ENCODE results near the gene C14orf119.
A peak's percentile ranks its signal among the peaks of the same experiment; 100 is the strongest.

The C14orf119 gene

DNA sequence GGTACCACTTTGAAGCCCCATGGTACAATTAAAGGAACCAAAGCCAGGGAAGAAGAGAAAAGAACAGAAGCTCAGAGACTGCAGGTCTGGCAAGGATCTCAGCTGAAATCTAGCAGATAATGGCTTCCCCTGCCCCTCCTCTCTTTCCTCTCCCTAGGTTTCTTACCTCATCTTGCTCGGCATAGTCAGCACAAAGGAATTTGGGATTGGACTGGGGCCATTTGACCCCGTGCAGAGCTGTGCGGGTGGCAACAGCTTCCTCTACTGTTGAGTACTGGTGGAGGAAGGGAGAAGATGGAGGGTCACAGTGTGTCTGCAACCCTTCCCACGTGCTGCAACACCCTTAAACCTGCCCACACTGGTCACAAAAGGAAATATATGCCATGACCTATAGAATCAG is 33.3 kb upstream of the C14orf119 start:
- DNase-seq, result no peak

DNA sequence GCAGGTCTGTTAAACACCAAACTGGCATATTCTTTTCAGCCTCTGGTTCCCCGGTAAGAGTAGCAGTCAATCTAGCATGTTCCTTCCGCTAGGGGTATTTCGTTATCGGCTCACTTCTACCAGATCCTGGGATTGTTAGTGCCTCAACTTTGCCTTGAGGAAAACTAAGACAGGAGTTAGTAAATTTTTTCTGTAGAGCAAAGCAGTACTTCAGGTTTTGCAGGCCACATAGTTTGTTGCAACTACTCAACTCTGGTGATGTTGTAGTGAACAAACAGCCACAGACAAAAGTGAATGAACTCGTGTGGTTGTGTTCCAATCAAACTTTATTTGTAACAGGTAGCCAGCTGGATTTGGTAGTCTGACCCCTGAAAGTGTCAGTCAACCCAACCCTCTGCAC is 31.7 kb upstream of the C14orf119 start:
- no peak for DNase-seq

DNA sequence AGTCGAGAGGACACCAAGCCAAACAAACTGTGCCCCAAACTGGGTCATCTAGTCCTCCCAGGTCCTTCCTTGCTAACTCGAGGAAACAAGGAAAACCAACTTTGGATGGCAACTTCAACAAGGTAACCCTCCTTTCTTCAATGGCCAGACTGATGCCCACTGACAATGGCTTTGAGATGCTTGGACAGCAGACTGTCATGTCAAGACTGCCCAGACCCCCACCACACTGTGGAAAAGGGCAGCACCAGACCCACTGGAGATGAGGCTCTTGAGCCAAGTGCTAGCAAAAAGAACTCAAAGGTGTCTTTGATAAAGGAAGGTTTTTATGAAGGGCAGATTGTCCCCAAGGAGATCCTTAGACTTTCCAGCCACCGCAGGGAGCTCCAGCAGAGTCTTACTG is 28.9 kb upstream of the C14orf119 start:
- DNase-seq, result no peak

- DNase-seq, result no peak
Observed at GRCh38 chr14:23066855-23067744, 28.2 kb upstream of the C14orf119 start.

DNA sequence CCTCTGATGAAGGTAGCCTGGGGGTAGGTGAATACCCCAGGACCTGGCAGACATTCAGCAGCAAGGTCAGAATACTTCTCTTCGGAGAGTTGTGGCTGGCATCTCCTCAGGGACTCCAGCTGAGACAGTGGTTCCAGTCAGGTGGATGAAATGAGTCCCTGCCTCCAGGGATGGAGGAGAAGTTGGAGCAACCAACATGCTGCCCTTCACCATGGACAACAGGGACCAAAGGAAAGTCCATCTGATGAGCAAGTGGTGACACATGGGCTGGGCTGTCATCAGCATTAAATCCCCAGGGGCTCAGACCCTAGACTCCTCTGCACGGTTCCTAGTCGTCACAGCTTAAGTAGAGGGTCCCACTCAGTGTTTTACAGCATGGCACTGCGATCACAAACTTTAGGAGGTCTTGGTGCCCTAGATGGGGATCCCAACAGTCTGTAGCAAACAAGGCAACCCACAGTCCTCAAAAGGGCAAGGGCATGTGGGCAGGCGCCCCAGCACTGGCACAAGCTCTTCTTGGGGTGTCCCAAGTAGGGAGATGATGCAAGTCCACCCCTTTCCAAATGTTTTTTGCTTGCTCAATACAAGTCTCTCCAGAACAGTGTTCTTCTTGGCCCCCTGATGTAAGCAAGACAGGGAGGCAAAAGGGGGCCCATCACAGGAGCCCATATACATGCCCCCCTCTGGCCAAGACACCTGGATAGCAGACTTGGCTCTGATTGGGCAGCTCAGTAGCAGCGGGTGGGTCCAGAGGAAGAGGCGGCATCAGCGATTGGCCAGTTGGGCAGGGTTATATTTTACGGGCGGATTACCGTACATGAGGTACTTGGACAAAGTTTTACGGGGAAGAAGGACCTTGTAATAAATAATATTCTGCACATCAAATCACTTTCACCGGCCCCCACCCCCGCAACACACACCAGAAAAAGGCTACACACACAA is 27.2 kb upstream of the C14orf119 start:
- no peak for DNase-seq

DNA sequence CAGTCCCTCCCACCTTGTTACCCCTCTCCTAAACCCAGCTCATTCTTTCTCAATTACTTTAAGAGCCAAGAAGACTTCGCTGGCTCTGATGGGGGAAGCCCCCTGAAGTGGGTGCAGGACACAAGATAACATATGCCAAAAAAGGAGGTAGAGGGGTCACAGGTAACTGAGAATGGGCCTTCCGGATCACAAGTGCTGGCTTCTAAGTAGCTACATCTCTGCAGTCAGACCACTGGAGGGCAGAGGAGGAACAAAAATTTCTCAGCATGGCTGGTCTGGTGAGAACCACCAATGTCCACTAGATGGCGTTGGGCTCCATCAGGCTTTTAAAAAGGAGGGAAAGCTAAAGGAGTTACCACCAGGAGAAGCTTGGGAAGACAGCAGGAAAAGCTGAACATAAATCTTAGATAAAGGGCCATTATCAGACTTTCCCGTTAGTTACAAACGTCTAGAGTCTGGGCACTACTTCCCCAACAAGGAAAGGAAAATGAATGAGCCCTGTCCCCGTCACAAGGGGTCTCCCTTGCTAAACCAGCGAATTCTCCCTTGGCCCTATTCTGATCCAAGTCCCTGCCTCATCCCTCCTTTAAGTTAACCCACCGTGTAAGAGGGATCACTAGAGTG is 26.4 kb upstream of the C14orf119 start:
- DNase-seq, result peak; percentile 45

DNA sequence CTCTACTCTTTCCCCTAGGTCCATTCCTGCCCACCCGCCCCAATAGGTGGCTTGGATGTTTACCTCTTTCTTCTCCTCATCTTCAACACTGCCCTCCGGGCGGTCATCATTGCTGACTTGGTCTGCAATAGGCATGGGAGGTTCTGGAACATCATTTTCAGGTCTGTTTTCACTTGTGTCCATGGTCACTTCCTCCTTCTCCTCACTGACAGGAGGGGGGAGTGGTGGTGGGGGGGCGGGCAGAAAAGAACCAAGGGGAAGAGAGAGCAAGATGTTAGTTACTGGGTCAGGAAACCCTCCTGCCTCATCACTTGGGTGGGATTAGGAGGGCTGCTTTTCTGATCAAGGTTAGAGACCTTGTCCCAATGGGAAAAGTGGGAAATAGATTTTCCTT is 25.9 kb upstream of the C14orf119 start:
- no peak for DNase-seq

DNA sequence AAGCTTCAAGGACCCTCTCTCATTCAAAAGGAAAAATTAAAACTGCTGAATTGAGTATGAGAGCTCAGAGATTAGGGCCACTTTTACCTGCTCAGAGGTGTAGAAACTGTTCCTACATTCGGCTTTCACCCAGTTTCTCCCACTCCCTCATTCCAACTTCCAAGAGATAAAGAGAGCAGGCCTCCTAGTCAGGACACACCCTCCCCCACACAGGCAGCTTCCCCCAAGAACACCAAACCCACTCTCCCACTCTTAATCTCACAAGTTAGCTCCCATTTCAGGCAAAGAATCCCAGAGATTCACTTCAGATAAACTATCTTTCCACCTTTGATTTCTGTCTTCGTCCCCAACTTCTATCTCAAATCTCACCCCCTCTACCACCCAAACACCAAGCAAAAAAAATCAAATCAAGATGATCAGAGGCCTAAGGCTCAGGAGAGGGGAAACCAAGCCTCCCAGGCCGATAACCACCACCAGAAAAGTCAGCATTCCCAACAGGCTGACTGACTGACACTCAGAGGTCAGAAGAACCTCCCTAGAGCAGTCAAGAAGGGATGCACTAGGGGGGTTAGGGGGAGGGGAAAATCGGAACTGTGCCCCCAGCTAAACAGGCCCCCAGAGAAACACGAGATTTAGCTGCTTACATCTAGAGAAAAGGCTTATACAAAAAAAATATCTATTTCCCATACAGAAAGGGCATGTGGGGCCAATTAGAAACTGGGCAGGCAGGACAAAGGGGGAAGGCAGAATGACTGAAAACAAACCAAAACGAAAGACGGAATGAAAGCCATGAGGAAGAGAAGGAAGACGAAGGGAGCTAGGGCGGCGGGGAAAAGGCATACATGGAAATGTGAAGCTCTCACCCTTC is 24.8 kb upstream of the C14orf119 start:
- no peak for DNase-seq

DNA sequence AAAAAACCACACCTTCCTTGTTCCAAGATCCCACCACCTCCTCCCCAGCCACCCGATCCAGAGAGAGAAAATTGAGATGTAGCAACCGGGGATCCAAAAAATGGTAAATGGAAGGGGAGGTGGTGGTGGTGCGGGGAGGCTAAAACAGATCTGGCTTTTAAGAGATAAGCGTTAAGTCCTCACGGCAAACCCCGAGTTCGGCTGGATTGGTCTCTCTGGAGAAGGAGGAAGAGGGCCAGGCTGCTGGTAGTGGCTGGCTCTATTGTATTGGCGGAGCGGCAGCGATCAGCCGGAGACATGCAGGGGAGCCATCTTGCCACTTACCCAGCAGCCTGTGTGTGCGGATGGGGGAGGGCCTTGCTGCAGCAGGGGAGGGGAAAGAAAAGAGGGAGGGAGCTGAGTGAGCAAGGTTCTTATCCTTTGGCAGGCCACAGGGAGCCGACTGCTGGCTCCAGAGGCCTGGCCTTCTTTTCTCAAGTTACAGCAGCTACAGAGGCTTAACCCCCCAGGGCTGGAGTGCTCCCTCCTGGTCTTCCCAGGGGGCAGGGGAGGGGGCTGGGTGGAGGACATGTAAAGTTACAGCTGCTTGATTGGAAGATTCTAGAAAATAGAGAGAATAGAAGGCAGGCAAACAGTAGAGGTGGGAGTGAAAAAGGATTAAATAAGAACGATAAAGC is 23.9 kb upstream of the C14orf119 start:
- DNase-seq, result peak; percentile 62

DNA sequence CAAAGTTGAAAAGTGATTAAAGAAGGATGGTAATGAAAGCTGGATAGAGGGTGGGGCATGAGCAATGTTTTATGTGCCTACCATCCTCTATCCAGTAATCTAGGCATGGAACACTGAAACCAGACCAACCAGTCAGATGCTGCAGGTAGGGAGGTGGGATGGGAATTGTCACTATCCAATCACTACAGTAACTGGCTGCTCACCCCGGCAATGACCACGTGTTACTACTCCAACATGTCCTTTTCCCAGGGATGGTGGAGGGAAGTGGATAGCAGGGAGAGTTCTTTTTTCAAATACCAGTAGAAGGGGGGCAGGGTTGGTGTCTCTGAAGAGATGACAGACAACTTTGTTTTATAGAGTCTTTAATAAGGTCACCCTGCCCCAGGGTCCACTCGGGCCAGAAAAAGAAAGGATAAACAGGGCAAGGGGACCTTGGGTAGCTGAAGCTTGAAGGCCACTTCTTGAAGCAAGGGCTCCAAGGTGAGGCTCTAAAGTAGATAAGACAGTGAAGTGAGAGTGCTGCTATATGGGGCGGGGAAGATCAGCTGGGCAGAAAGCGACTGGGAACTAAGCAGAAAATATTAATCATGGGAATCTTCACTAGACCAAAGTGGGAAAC is 23.3 kb upstream of the C14orf119 start:
- no peak for DNase-seq

DNA sequence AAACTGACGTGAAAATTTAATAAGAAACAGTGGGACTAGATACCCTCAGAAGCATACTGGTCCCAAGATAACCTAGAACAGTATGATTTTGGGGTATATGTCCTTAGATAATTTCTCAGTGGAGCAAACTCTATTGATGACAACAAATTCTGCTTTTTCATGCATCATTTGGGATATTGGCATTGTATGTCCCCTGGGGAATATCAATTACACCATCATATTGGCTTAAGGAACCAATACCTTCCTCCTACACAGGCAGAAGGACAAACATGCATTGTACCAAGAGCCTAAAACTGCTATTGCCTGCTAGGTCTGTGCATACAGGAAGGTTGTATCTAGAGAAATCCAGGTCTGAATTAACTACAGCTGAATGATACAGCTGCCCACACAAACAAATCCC is 20.4 kb upstream of the C14orf119 start:
- no peak for DNase-seq

DNA sequence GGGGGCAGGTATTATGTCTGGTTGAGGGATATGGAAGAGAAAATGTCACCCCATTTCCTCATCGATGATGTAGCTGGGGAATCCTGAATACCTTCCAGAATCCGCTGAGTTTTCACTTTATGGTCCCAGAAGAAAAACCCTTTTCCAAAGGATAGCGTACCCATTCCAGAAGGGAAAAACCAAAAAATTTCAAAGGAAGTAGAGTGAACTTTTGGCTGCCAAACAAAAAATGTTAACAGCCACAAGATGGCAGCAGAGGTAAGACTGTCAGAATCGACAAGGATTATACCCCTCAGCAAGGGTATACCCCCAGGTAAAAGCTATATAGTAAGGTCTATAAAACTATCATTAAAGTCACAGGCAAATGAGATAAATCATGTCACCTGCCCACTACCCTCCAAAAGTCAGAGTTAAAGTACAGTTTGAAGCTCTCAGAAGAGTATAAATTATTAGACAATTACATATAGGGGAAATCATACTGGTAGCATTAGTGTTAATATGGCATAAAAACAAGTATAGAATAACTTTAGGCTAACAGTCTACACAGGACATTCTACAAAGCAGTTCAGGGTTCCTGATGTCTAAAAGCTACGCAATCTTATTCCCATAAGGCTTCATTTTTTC is 18.4 kb upstream of the C14orf119 start:
- DNase-seq, result no peak

- DNase-seq, result no peak
Observed at GRCh38 chr14:23077962-23078361, 17.3 kb upstream of the C14orf119 start.

GRCh38 chr14:23078692-23079116 is 16.6 kb upstream of the C14orf119 start:
- no peak for DNase-seq

- no peak for DNase-seq
Observed at GRCh38 chr14:23079716-23080115, 15.6 kb upstream of the C14orf119 start.

- no peak for DNase-seq
Observed at GRCh38 chr14:23080474-23080873, 14.8 kb upstream of the C14orf119 start.

- no peak for DNase-seq
Observed at GRCh38 chr14:23085458-23085857, 9.8 kb upstream of the C14orf119 start.

- no peak for DNase-seq
Observed at GRCh38 chr14:23086565-23086964, 8.7 kb upstream of the C14orf119 start.

- DNase-seq, result no peak
Observed at GRCh38 chr14:23089498-23090253, 5.6 kb upstream of the C14orf119 start.

DNA sequence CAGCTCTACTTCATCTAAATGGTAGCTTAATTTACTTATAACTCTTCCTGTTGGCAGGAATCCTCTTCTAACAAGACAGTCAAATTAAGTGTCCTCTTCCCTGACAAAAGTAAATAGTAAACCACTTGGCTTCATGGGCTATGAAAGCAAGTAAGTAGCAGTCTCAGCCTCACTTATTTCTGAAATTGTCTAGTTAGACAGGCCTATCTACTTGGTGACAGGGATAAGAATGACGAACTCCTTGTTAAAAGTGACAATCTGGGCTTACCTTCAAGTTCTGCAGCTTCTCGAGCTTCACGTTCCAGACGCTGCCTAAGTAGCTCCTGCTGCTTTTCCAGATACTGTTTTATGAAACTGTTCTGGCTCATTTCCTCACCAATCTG is 5.1 kb upstream of the C14orf119 start:
- no peak for DNase-seq

All from activated CD4-positive, alpha-beta T cell treated with anti-CD3 and anti-CD28 coated beads for 1 hour (primary cell).